ENCODE results near the gene KIAA1191.

KIAA1191 gene

GRCh38 chr5:176356179-176356566 is 5.4 kb downstream of the KIAA1191 start:
- H3K9me3 ChIP-seq (replicated peaks; ENCODE audit: low read length), result no peaks in the 10 kb centered on the region
- no peak overlapping the region for H3K4me3 ChIP-seq (ENCODE audit: low read length)
- H3K4me2 ChIP-seq (ENCODE audit: low read length), result no peak overlapping the region
- peaks cover 52% of the 10 kb centered on the region for H3K36me3 ChIP-seq (ENCODE audit: insufficient read depth, low read length)
- H3K4me1 ChIP-seq (ENCODE audit: control insufficient read depth, insufficient read depth, low read length), result peaks cover 7% of the 10 kb centered on the region
- H3K27me3 ChIP-seq (ENCODE audit: control insufficient read depth, insufficient read depth, low read length), result no peaks in the 10 kb centered on the region
- H3K9ac ChIP-seq (ENCODE audit: low read depth, low read length), result no peak overlapping the region

- H3K27me3 ChIP-seq (ENCODE audit: control insufficient read depth, insufficient read depth, low read length), result no peaks in the 10 kb centered on the region
- H3K4me2 ChIP-seq (ENCODE audit: low read length), result no peak overlapping the region
- H3K4me1 ChIP-seq (ENCODE audit: control insufficient read depth, insufficient read depth, low read length), result peaks cover 7% of the 10 kb centered on the region
- H3K36me3 ChIP-seq (ENCODE audit: insufficient read depth, low read length), result peaks cover 55% of the 10 kb centered on the region
- H3K9ac ChIP-seq (ENCODE audit: low read depth, low read length), result no peak overlapping the region
- H3K4me3 ChIP-seq (ENCODE audit: low read length), result no peak overlapping the region
- no peaks in the 10 kb centered on the region for H3K9me3 ChIP-seq (replicated peaks; ENCODE audit: low read length)
These were observed 6.0 kb downstream of the KIAA1191 start for GRCh38 chr5:176355400-176356178.

GRCh38 chr5:176353533-176353932 is 8.0 kb downstream of the KIAA1191 start:
- Histone ChIP-seq H3K36me3 (ENCODE audit: insufficient read depth, low read length) (peaks cover 70% of the 10 kb centered on the region), H3K9me3 (replicated peaks; ENCODE audit: low read length) (no peaks in the 10 kb centered on the region)

GRCh38 chr5:176352116-176352878 is 9.3 kb downstream of the KIAA1191 start:
- Histone ChIP-seq H3K27me3 (ENCODE audit: control insufficient read depth, insufficient read depth, low read length) (no peaks in the 10 kb centered on the region), H3K9ac (ENCODE audit: low read depth, low read length) (no peak overlapping the region), H3K9me3 (replicated peaks; ENCODE audit: low read length) (no peaks in the 10 kb centered on the region), H3K4me2 (ENCODE audit: low read length) (no peak overlapping the region), H3K4me3 (ENCODE audit: low read length) (no peak overlapping the region), H3K4me1 (ENCODE audit: control insufficient read depth, insufficient read depth, low read length) (no peaks in the 10 kb centered on the region), H3K36me3 (ENCODE audit: insufficient read depth, low read length) (peaks cover 78% of the 10 kb centered on the region)

More at GRCh38 chr5:176353533-176353932, 8.0 kb downstream of the KIAA1191 start:
- Histone ChIP-seq H3K4me1 (ENCODE audit: control insufficient read depth, insufficient read depth, low read length) (no peaks in the 10 kb centered on the region), H3K4me3 (ENCODE audit: low read length) (no peak overlapping the region), H3K9ac (ENCODE audit: low read depth, low read length) (no peak overlapping the region), H3K4me2 (ENCODE audit: low read length) (no peak overlapping the region), H3K27me3 (ENCODE audit: control insufficient read depth, insufficient read depth, low read length) (no peaks in the 10 kb centered on the region)

GRCh38 chr5:176350416-176350815 is 11.1 kb downstream of the KIAA1191 start:
- no peaks in the 10 kb centered on the region for H3K9me3 ChIP-seq (replicated peaks; ENCODE audit: low read length)
- no peak overlapping the region for H3K4me2 ChIP-seq (ENCODE audit: low read length)
- H3K9ac ChIP-seq (ENCODE audit: low read depth, low read length), result no peak overlapping the region
- H3K4me1 ChIP-seq (ENCODE audit: control insufficient read depth, insufficient read depth, low read length), result no peaks in the 10 kb centered on the region
- no peak overlapping the region for H3K4me3 ChIP-seq (ENCODE audit: low read length)
- no peaks in the 10 kb centered on the region for H3K27me3 ChIP-seq (ENCODE audit: control insufficient read depth, insufficient read depth, low read length)
- peaks cover 82% of the 10 kb centered on the region for H3K36me3 ChIP-seq (ENCODE audit: insufficient read depth, low read length)

- Histone ChIP-seq H3K4me1 (ENCODE audit: control insufficient read depth, insufficient read depth, low read length) (no peaks in the 10 kb centered on the region), H3K27me3 (ENCODE audit: control insufficient read depth, insufficient read depth, low read length) (no peaks in the 10 kb centered on the region), H3K36me3 (ENCODE audit: insufficient read depth, low read length) (peaks cover 37% of the 10 kb centered on the region)
These were observed 18.7 kb downstream of the KIAA1191 start for GRCh38 chr5:176342766-176343458.

GRCh38 chr5:176342158-176342483 is 19.4 kb downstream of the KIAA1191 start:
- Histone ChIP-seq H3K4me3 (ENCODE audit: low read length) (no peak overlapping the region), H3K9me3 (replicated peaks; ENCODE audit: low read length) (no peaks in the 10 kb centered on the region), H3K27me3 (ENCODE audit: control insufficient read depth, insufficient read depth, low read length) (no peaks in the 10 kb centered on the region), H3K36me3 (ENCODE audit: insufficient read depth, low read length) (peaks cover 29% of the 10 kb centered on the region), H3K4me1 (ENCODE audit: control insufficient read depth, insufficient read depth, low read length) (no peaks in the 10 kb centered on the region), H3K9ac (ENCODE audit: low read depth, low read length) (no peak overlapping the region), H3K4me2 (ENCODE audit: low read length) (no peak overlapping the region)

More at GRCh38 chr5:176342766-176343458, 18.7 kb downstream of the KIAA1191 start:
- Histone ChIP-seq H3K9ac (ENCODE audit: low read depth, low read length) (no peak overlapping the region), H3K4me3 (ENCODE audit: low read length) (no peak overlapping the region), H3K4me2 (ENCODE audit: low read length) (no peak overlapping the region), H3K9me3 (replicated peaks; ENCODE audit: low read length) (no peaks in the 10 kb centered on the region)

- no peaks in the 10 kb centered on the region for H3K4me1 ChIP-seq (ENCODE audit: control insufficient read depth, insufficient read depth, low read length)
- H3K4me3 ChIP-seq (ENCODE audit: low read length), result no peak overlapping the region
- H3K27me3 ChIP-seq (ENCODE audit: control insufficient read depth, insufficient read depth, low read length), result no peaks in the 10 kb centered on the region
- H3K9ac ChIP-seq (ENCODE audit: low read depth, low read length), result no peak overlapping the region
- H3K4me2 ChIP-seq (ENCODE audit: low read length), result no peak overlapping the region
- H3K36me3 ChIP-seq (ENCODE audit: insufficient read depth, low read length), result peaks cover 27% of the 10 kb centered on the region
- H3K9me3 ChIP-seq (replicated peaks; ENCODE audit: low read length), result no peaks in the 10 kb centered on the region
These were observed 20.0 kb downstream of the KIAA1191 start for GRCh38 chr5:176341325-176342157.

GRCh38 chr5:176339304-176339703 is 22.3 kb downstream of the KIAA1191 start:
- no peaks in the 10 kb centered on the region for H3K27me3 ChIP-seq (ENCODE audit: control insufficient read depth, insufficient read depth, low read length)
- no peak overlapping the region for H3K4me2 ChIP-seq (ENCODE audit: low read length)
- H3K36me3 ChIP-seq (ENCODE audit: insufficient read depth, low read length), result peaks cover 6% of the 10 kb centered on the region
- no peaks in the 10 kb centered on the region for H3K9me3 ChIP-seq (replicated peaks; ENCODE audit: low read length)
- H3K4me3 ChIP-seq (ENCODE audit: low read length), result no peak overlapping the region
- no peak overlapping the region for H3K9ac ChIP-seq (ENCODE audit: low read depth, low read length)
- no peaks in the 10 kb centered on the region for H3K4me1 ChIP-seq (ENCODE audit: control insufficient read depth, insufficient read depth, low read length)

- Histone ChIP-seq H3K9me3 (replicated peaks; ENCODE audit: low read length) (no peaks in the 10 kb centered on the region), H3K4me1 (ENCODE audit: control insufficient read depth, insufficient read depth, low read length) (no peaks in the 10 kb centered on the region), H3K27me3 (ENCODE audit: control insufficient read depth, insufficient read depth, low read length) (no peaks in the 10 kb centered on the region), H3K36me3 (ENCODE audit: insufficient read depth, low read length) (peaks cover 3% of the 10 kb centered on the region), H3K9ac (ENCODE audit: low read depth, low read length) (no peak overlapping the region), H3K4me3 (ENCODE audit: low read length) (no peak overlapping the region), H3K4me2 (ENCODE audit: low read length) (no peak overlapping the region)
These were observed 23.7 kb downstream of the KIAA1191 start for GRCh38 chr5:176337913-176338312.

Data from skeletal muscle satellite cell (primary cell).